ENCODE results near the gene IGFBP2. TPM values are rescaled to one million over a fixed set of nuclear protein-coding genes. Genes with fewer than 3 reads are reported as not detected.

The IGFBP2 gene
- total and polyA plus RNA-seq, 9 of the 15 experiments (the other 6 are each of a cell fraction or from before 2014, with no cell fraction given): 0.93 TPM; not detected in 8

- no peak for TF ChIP-seq ZNF780A (CRISPR knock-in tag; IDR thresholded peaks at IDR 0.05)
- TF ChIP-seq, protein P1, sequence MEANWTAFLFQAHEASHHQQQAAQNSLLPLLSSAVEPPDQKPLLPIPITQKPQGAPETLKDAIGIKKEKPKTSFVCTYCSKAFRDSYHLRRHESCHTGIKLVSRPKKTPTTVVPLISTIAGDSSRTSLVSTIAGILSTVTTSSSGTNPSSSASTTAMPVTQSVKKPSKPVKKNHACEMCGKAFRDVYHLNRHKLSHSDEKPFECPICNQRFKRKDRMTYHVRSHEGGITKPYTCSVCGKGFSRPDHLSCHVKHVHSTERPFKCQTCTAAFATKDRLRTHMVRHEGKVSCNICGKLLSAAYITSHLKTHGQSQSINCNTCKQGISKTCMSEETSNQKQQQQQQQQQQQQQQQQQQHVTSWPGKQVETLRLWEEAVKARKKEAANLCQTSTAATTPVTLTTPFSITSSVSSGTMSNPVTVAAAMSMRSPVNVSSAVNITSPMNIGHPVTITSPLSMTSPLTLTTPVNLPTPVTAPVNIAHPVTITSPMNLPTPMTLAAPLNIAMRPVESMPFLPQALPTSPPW (CRISPR knock-in tag; IDR thresholded peaks at IDR 0.05): no peak
- TF ChIP-seq ZNF436 (CRISPR knock-in tag; IDR thresholded peaks at IDR 0.05): no peak
- no peak for TF ChIP-seq POLR3A (IDR thresholded peaks at IDR 0.05; ENCODE audit: borderline replicate concordance, extremely low read depth, insufficient read depth, insufficient read length)
- no peak for TF ChIP-seq ZNF75A (CRISPR knock-in tag; IDR thresholded peaks at IDR 0.05)
- no peak for TF ChIP-seq ILK (tag; IDR thresholded peaks at IDR 0.05; ENCODE audit: borderline replicate concordance, low read depth)
These were observed 30.0 kb upstream of the IGFBP2 start (continued) for GRCh38 chr2:216603010-216603883.

- WGBS (ENCODE audit: insufficient coverage, low coverage, missing lambda C conversion rate): 7% methylated on average over 3 of the region's 3 CpGs
- Histone ChIP-seq H4K20me1 (replicated peaks; ENCODE audit: control insufficient read depth, insufficient read depth, low read length) (no peaks in the 10 kb centered on the region), H3K4me2 (ENCODE audit: insufficient read depth, low read length) (no peak overlapping the region), H3K9me1 (ENCODE audit: control insufficient read depth, insufficient read depth, low read length) (no peaks in the 10 kb centered on the region), H3K9me3 (replicated peaks; ENCODE audit: control insufficient read depth, insufficient read depth, low read depth, low read length) (no peaks in the 10 kb centered on the region), H3K27ac (ENCODE audit: extremely low read depth, low read depth, low read length) (no peak overlapping the region), H3K79me2 (ENCODE audit: control insufficient read depth, insufficient read depth, low read length) (no peaks in the 10 kb centered on the region), H2AFZ (ENCODE audit: low read depth, low read length) (no peak overlapping the region), H3K27me3 (ENCODE audit: control insufficient read depth in 2 of 2, insufficient read depth in 2 of 2, low read length in 2 of 2) (peaks cover 4 to 45% of the 10 kb centered on the region in 2 experiments; a peak in 4 of 5 replicates), H3K36me3 (ENCODE audit: control insufficient read depth, insufficient read depth, low read length) (no peaks in the 10 kb centered on the region), H3K4me1 (replicated peaks in 1 of 2; ENCODE audit: control insufficient read depth in 2 of 2, insufficient read depth in 2 of 2, low read length in 2 of 2) (peaks cover 0 to 3% of the 10 kb centered on the region in 2 experiments; a peak in 1 of 5 replicates), H3K4me3 (no peak overlapping the region), H3K9ac (ENCODE audit: insufficient read depth in 1 of 2, low read depth in 2 of 2, low read length in 2 of 2) (no peak overlapping the region)
- no TSS peak for BruUV-seq (replicated peaks)
- FAIRE-seq (no peak), ATAC-seq (no peak), DNase-seq (ENCODE audit: extremely low read depth in 1 of 4, low spot score in 3 of 4) (no peak)
- POLR2A ChIA-PET: no interaction called here
- CTCF ChIA-PET (ENCODE audit: low intra/inter-chr PET ratio): no interaction called here
- intact Hi-C loops (cut with micrococcal nuclease): no loop called here
- TF ChIP-seq ZNF695 (CRISPR knock-in tag; IDR thresholded peaks at IDR 0.05) (no peak), POLR2B (IDR thresholded peaks at IDR 0.05; ENCODE audit: low read depth, partially characterized antibody) (no peak)
- in situ Hi-C loops (cut with MboI): no loop called here
These were observed 29.4 kb upstream of the IGFBP2 start for GRCh38 chr2:216603884-216604245.
